OCI-LY3 (cell line): ENCODE measurements around the gene POLE3.
"Not testable (repeated sequence)": the region's sequence is repeated elsewhere in the genome, so short reads cannot be mapped to it uniquely, and the experiment has no call there.

Experiments
- H2AFZ ChIP-seq: fragments of 200-600, 300-600 bp; shearing (Covaris generic); 2 replicates; pipeline ENCODE4 v1.6.0; 2014; ENCODE audit warnings: antibody characterized with exemption, low read depth, low read length
- H3K27ac ChIP-seq: fragments of 200-600, 300-600 bp; sonication (generic); 2 replicates; pipeline ENCODE4 v1.5.1; 2014; ENCODE audit warnings: mild to moderate bottlenecking, low read length, moderate library complexity, mixed read lengths
- H3K27me3 ChIP-seq: fragments of 200-600, 300-600 bp; sonication (generic); 2 replicates; pipeline ENCODE4 v1.6.1; 2014; ENCODE audit warnings: low read depth, low read length, mixed read lengths
- H3K36me3 ChIP-seq: fragments of 200-600, 300-600 bp; sonication (generic); replicated peaks from 2 replicates; pipeline ENCODE3; 2014; ENCODE audit warnings: low read depth, low read length, mixed read lengths
- H3K4me1 ChIP-seq: fragments of 300-600, 200-600 bp; sonication (generic); 2 replicates; pipeline ENCODE4 v1.6.1; 2014; ENCODE audit warnings: low read length, mixed read lengths
- H3K4me2 ChIP-seq: fragments of 200-600, 300-600 bp; sonication (generic); 2 replicates; pipeline ENCODE4 v1.6.1; 2014; ENCODE audit warnings: low read length, mixed read lengths
- H3K4me3 ChIP-seq: fragments of 300-600, 200-600 bp; sonication (generic); 2 replicates; pipeline ENCODE4 v1.5.1; 2014; ENCODE audit warnings: antibody characterized with exemption, mild to moderate bottlenecking, low read length, moderate library complexity
- H3K79me2 ChIP-seq: fragments of 300-600, 200-600 bp; shearing (Covaris generic); 2 replicates; pipeline ENCODE4 v1.6.1; 2014; ENCODE audit warnings: mild to moderate bottlenecking, low read length, mixed read lengths
- H3K9ac ChIP-seq: fragments of 300-600, 200-600 bp; shearing (Covaris generic); 2 replicates; pipeline ENCODE4 v1.6.0; 2014; ENCODE audit warnings: mild to moderate bottlenecking, low read length, moderate library complexity
- H3K9me3 ChIP-seq: fragments of 200-600, 300-600 bp; shearing (Covaris generic); 2 replicates; pipeline ENCODE4 v1.6.1; 2014; ENCODE audit warnings: low read length, mixed read lengths; ENCODE audit not compliant: insufficient read depth
- H4K20me1 ChIP-seq: fragments of 200-600, 300-600 bp; sonication (generic); 2 replicates; pipeline ENCODE4 v1.6.1; 2016; ENCODE audit warnings: low read length, mixed read lengths; ENCODE audit not compliant: insufficient read depth
- CTCF ChIP-seq: fragments of 200-600, 300-600 bp; sonication (generic); IDR thresholded peaks from 2 replicates; pipeline ENCODE4 v1.5.1; 2014; ENCODE audit warnings: antibody characterized with exemption, low read length, low read depth
- EZH2phosphoT487 ChIP-seq: fragments of 200-600 bp; shearing (Covaris generic); IDR thresholded peaks from 2 replicates; pipeline ENCODE4 v1.6.1; 2018; ENCODE audit warnings: antibody characterized with exemption, mixed run types, low read depth

Gene POLE3

GRCh38 chr9:113416149-113416721 lies 5.8 kb upstream of the POLE3 start:
- no peaks in the 10 kb centered on the region for H3K9me3 ChIP-seq
- H3K4me2 ChIP-seq = peak overlapping the region; percentile 80
- no peak for TF ChIP-seq CTCF
- TF ChIP-seq EZH2phosphoT487 = no peak
- H3K27ac ChIP-seq = peak overlapping the region; percentile 96
- no peaks in the 10 kb centered on the region for H3K36me3 ChIP-seq
- H3K4me3 ChIP-seq = peak overlapping the region; percentile 44
- H3K9ac ChIP-seq = peak overlapping the region; percentile 70
- H3K4me1 ChIP-seq = peaks cover 49% of the 10 kb centered on the region
- H2AFZ ChIP-seq = peak overlapping the region; percentile 83
- H4K20me1 ChIP-seq = no peaks in the 10 kb centered on the region
- H3K79me2 ChIP-seq = no peaks in the 10 kb centered on the region
- no peaks in the 10 kb centered on the region for H3K27me3 ChIP-seq

GRCh38 chr9:113409883-113410206 lies 630 bp downstream of the POLE3 start:
- no peaks in the 10 kb centered on the region for H3K27me3 ChIP-seq
- H3K4me3 ChIP-seq = peak overlapping the region; percentile 81
- peak overlapping the region; percentile 87 for H3K27ac ChIP-seq
- no peaks in the 10 kb centered on the region for H4K20me1 ChIP-seq
- peaks cover 12% of the 10 kb centered on the region for H3K4me1 ChIP-seq
- peaks cover 27% of the 10 kb centered on the region for H3K79me2 ChIP-seq
- TF ChIP-seq CTCF (no peak), EZH2phosphoT487 (no peak)
- no peak overlapping the region; the same call in 1 of the 2 replicates for H2AFZ ChIP-seq
- peaks cover 9% of the 10 kb centered on the region for H3K36me3 ChIP-seq
- peak overlapping the region; percentile 92 for H3K4me2 ChIP-seq
- H3K9me3 ChIP-seq = no peaks in the 10 kb centered on the region
- peak overlapping the region; percentile 96 for H3K9ac ChIP-seq

- Histone ChIP-seq H3K4me2 (peak overlapping the region; percentile 92), H2AFZ (no peak overlapping the region), H4K20me1 (no peaks in the 10 kb centered on the region), H3K36me3 (peaks cover 9% of the 10 kb centered on the region), H3K27me3 (no peaks in the 10 kb centered on the region), H3K4me3 (peak overlapping the region; percentile 81), H3K27ac (peak overlapping the region; percentile 87), H3K9me3 (no peaks in the 10 kb centered on the region), H3K4me1 (peaks cover 12% of the 10 kb centered on the region), H3K79me2 (peaks cover 27% of the 10 kb centered on the region), H3K9ac (peak overlapping the region; percentile 96)
- TF ChIP-seq CTCF = no peak
- TF ChIP-seq EZH2phosphoT487 = no peak
Measured at GRCh38 chr9:113409481-113409880, 994 bp downstream of the POLE3 start.

GRCh38 chr9:113406873-113407511 lies 3.5 kb downstream of the POLE3 start:
- H4K20me1 ChIP-seq, H3K36me3 ChIP-seq, H3K4me2 ChIP-seq, H3K9me3 ChIP-seq, H2AFZ ChIP-seq, H3K9ac ChIP-seq, H3K27me3 ChIP-seq, H3K4me1 ChIP-seq, H3K4me3 ChIP-seq, H3K27ac ChIP-seq: not testable (repeated sequence)
- peak; percentile 63 for TF ChIP-seq CTCF
- peaks cover 27% of the 10 kb centered on the region for H3K79me2 ChIP-seq

- H2AFZ ChIP-seq, H4K20me1 ChIP-seq, H3K4me3 ChIP-seq, H3K4me2 ChIP-seq, H3K9me3 ChIP-seq, H3K36me3 ChIP-seq, H3K4me1 ChIP-seq, H3K27me3 ChIP-seq, H3K27ac ChIP-seq, H3K9ac ChIP-seq: not testable (repeated sequence)
- H3K79me2 ChIP-seq = peaks cover 27% of the 10 kb centered on the region
Measured at GRCh38 chr9:113406353-113406752, 4.1 kb downstream of the POLE3 start.
